Left lung (tissue), 10 donors: Measurements from ENCODE around the gene P2RX5. TPM values are rescaled to one million over a fixed set of nuclear protein-coding genes. Genes with fewer than 3 reads are reported as not detected.
A peak's percentile ranks its signal among the peaks of the same experiment; 100 is the strongest.
"Not testable (repeated sequence)": the region's sequence is repeated elsewhere in the genome, so short reads cannot be mapped to it uniquely, and the experiment has no call there.

Source experiments
- ATAC-seq: fragments of 200-7000 bp; cut with Tn5 transposase; one replicate; pipeline ENCODE4 v1.9.1; 2020; ENCODE audit warnings: moderate library complexity
- DNase-seq, 4 donors: peaks; one replicate each; pipeline ENCODE4 v3.0.0-alpha.2; 2013 to 2020
- H3K27ac ChIP-seq, 2 donors: fragments of 200-600 bp; sonication (generic) in 1 of 2; one replicate each; pipeline versions ENCODE4 v1.5.0 to v1.8.0; 2020 to 2021
- H3K27me3 ChIP-seq, 2 donors: fragments of 200-600 bp; sonication (generic) in 1 of 2; one replicate each; pipeline versions ENCODE4 v1.5.0 to v1.8.0; 2020 to 2021
- H3K36me3 ChIP-seq, 2 donors: fragments of 200-600 bp; sonication (generic) in 1 of 2; one replicate each; pipeline versions ENCODE4 v1.5.0 to v1.8.0; 2020 to 2021
- H3K4me1 ChIP-seq, 2 donors: fragments of 200-600 bp; one replicate each; pipeline ENCODE4 v1.8.0; 2021
- H3K4me3 ChIP-seq, 2 donors: fragments of 200-600 bp; sonication (generic) in 1 of 2; one replicate each; pipeline versions ENCODE4 v1.5.0 to v1.8.0; 2020 to 2021; ENCODE audit warnings: mild to moderate bottlenecking in 1 of 2
- H3K9me3 ChIP-seq, 2 donors: fragments of 200-600 bp; sonication (generic) in 1 of 2; one replicate each; pipeline versions ENCODE4 v1.5.0 to v1.8.0; 2020 to 2021
- intact Hi-C, 2 donors: fragments of 100-400 bp; cut with DNase I; formaldehyde crosslinking; loops; one replicate each; pipeline versions ENCODE4 v1.11.2 to v1.14.2; 2022
- polyA plus RNA-seq, 6 donors: library from polyadenylated mRNA; unstranded; fragments of 120-200 nt; gene quantifications; one replicate each; pipeline ENCODE4 v1.2.1, GENCODE V29; 2013; ENCODE audit not compliant: insufficient read length in 6 of 6
- total RNA-seq, 2 donors: library from RNA; stranded (reverse); fragmentation: NEBNext Ultra II Directional; extraction: Animal tissue kit (Norgen Biotek cat#: 25700); gene quantifications; one replicate each; pipeline ENCODE4 v1.2.1, GENCODE V29; 2021
- TF ChIP-seq, protein P1 (sequence below), 2 donors: fragments of 200-600 bp; sonication (generic) in 1 of 2; IDR thresholded peaks; one replicate each; pipeline versions ENCODE4 v1.5.0 to v1.8.0; 2021; ENCODE audit warnings: antibody characterized with exemption in 2 of 2
- donor health status: DM: no; HTN: yes; CAD: no.
- donor health status: DM: no; HTN: no; CAD: no.

Gene P2RX5
- total and polyA plus RNA-seq, 8 donors: 0.16 to 2.1 (median 0.37) TPM

DNA sequence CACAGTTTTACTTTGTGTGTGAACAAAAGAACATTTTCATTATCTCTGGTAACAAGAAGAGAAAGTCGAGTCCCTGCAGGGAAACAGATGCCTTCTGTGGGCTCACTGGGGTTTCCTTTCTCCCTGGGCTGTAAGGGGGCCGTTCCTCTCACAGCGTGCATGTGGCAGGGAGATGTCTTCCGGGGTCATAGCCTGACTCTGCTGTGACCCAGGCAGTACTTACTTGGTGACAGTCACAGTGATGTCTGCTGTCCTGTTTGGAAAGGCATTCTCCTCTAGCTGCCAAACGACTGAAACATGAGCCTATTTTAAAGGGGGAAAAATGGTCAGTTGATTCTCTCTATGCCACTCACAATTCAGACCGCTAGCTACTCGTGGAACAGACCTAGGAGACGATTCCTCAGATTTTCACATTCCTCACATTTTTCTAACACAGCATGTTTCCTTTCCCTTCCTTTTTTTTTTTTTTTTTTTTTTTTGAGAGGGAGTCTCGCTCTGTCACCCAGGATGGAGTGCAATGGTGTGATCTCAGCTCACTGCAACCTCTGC lies 35.0 kb upstream of the P2RX5 start:
- no peak for DNase-seq
- ATAC-seq: no peak
- Histone ChIP-seq H3K4me1 (no peaks in the 10 kb centered on the region), H3K27me3 (no peaks in the 10 kb centered on the region), H3K4me3 (no peak overlapping the region), H3K27ac (no peak overlapping the region), H3K36me3 (peaks cover 0 to 4% of the 10 kb centered on the region in 2 donors), H3K9me3 (no peaks in the 10 kb centered on the region)
- TF ChIP-seq, protein P1, sequence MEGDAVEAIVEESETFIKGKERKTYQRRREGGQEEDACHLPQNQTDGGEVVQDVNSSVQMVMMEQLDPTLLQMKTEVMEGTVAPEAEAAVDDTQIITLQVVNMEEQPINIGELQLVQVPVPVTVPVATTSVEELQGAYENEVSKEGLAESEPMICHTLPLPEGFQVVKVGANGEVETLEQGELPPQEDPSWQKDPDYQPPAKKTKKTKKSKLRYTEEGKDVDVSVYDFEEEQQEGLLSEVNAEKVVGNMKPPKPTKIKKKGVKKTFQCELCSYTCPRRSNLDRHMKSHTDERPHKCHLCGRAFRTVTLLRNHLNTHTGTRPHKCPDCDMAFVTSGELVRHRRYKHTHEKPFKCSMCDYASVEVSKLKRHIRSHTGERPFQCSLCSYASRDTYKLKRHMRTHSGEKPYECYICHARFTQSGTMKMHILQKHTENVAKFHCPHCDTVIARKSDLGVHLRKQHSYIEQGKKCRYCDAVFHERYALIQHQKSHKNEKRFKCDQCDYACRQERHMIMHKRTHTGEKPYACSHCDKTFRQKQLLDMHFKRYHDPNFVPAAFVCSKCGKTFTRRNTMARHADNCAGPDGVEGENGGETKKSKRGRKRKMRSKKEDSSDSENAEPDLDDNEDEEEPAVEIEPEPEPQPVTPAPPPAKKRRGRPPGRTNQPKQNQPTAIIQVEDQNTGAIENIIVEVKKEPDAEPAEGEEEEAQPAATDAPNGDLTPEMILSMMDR (IDR thresholded peaks at IDR 0.05): no peak
- intact Hi-C loops: no loop called here

DNA sequence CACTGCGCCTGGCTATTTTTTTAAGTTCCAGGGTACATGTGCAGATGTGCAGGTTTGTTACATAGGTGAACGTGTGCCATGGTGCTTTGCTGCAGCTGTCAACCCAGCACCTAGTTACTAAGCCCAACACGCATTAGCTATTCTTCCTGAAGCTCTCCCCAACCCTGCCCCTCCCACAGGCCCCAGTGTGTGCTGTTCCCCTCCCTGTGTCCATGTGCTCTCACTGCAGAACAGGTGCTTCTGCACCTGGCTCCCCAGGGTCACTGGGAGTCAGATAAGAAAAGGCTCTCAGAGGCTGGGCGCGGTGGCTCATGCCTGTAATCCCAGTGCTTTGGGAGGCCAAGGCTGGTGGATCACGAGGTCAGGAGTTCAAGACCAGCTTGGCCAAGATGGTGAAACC lies 33.9 kb upstream of the P2RX5 start:
- no peak for DNase-seq
- H3K36me3 ChIP-seq: peaks cover 0 to 4% of the 10 kb centered on the region in 2 donors
- H3K4me3 ChIP-seq: no peak overlapping the region
- no peaks in the 10 kb centered on the region for H3K9me3 ChIP-seq
- intact Hi-C loops: no loop called here
- no peaks in the 10 kb centered on the region for H3K27me3 ChIP-seq
- peaks cover 0 to 6% of the 10 kb centered on the region in 2 donors for H3K4me1 ChIP-seq
- H3K27ac ChIP-seq: no peak overlapping the region
- TF ChIP-seq, protein P1 (IDR thresholded peaks at IDR 0.05): no peak
- no peak for ATAC-seq

DNA sequence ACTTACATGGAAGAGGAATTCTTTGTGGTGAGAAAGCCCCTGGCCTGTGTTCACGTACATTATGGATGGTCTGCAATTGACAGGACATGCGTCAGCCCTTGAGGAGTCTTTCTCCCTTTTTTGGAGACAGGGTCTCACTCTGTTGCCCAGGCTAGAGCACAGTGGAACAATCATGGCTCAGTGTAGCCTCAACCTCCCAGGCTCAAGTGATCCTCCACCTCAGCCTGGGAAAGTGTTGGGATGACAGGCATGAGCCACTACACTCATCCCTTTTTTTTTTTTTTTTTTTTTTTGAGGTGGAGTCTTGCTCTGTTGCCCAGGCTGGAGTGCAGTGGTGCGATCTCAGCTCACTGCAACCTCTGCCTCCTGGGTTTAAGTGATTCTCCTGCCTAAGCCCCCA lies 32.1 kb upstream of the P2RX5 start:
- H3K4me3 ChIP-seq, ATAC-seq, H3K27ac ChIP-seq, H3K36me3 ChIP-seq, H3K9me3 ChIP-seq, DNase-seq, H3K27me3 ChIP-seq, intact Hi-C loops: not testable (repeated sequence)
- peaks cover 5 to 16% of the 10 kb centered on the region in 2 donors for H3K4me1 ChIP-seq

DNA sequence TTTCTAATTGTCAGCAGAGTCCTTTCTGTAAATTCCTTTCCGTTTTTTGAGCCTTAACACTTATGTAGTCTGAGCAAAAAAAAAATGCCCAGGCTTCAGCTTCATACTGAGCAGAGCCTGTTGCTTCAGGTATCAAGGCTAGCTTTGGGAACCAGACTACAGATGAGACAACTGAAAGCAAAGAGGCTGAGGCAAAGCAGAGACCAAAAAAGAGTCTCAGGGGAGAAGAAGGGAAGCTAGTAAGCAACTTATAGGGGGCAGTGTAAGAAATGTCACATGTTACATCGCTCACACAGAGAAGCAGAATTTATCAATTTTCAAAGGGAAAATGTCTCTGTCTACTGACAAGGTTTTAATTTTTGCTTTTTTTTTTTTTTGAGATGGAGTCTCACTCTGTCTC lies 31.1 kb upstream of the P2RX5 start:
- DNase-seq (no peak), ATAC-seq (no peak)
- Histone ChIP-seq H3K27me3 (no peaks in the 10 kb centered on the region), H3K4me3 (no peak overlapping the region), H3K27ac (no peak overlapping the region), H3K4me1 (peaks cover 12 to 25% of the 10 kb centered on the region in 2 donors), H3K9me3 (no peaks in the 10 kb centered on the region), H3K36me3 (peaks cover 0 to 4% of the 10 kb centered on the region in 2 donors)
- TF ChIP-seq, protein P1 (IDR thresholded peaks at IDR 0.05): no peak
- intact Hi-C loops: no loop called here

DNA sequence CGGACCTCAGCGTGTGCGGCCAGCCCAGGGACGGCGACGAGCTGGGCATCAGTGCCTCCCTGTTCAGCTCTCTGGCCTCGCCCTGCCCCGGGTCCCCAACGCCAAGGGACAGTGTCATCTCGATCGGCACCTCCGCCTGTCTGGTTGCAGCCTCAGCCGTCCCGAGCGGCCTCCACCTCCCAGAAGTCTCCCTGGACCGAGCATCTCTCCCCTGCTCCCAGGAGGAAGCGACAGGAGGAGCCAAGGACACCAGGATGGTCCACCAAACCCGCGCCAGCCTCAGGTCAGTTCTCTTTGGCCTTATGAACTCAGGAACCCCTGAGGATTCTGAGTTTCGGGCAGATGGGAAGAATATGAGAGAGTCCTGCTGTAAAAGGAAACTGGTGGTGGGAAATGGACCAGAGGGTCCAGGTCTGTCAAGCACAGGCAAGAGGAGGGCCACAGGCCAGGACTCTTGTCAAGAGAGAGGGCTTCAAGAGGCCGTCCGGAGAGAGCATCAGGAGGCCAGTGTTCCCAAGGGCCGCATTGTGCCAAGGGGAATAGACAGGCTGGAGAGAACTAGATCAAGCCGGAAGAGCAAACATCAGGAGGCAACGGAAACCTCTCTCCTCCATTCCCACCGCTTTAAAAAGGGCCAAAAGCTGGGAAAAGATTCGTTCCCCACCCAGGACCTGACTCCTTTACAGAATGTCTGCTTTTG lies 28.6 kb upstream of the P2RX5 start:
- TF ChIP-seq, protein P1 (IDR thresholded peaks at IDR 0.05): no peak
- DNase-seq (no peak), ATAC-seq (no peak)
- peaks cover 16 to 49% of the 10 kb centered on the region in 2 donors for H3K4me1 ChIP-seq
- H3K9me3 ChIP-seq: no peaks in the 10 kb centered on the region
- H3K4me3 ChIP-seq: peak overlapping the region; percentile 83 to 95
- H3K36me3 ChIP-seq: peaks cover 0 to 4% of the 10 kb centered on the region in 2 donors
- no peak overlapping the region for H3K27ac ChIP-seq
- H3K27me3 ChIP-seq: no peaks in the 10 kb centered on the region
- intact Hi-C loops: no loop called here
